Measurements from ENCODE around the gene PLXNA2. TPM values are rescaled to one million over a fixed set of nuclear protein-coding genes. Genes with fewer than 3 reads are reported as not detected.
A peak's percentile ranks its signal among the peaks of the same experiment; 100 is the strongest.

PLXNA2 gene
- total RNA-seq = 28.2 TPM

- intact Hi-C loops (cut with DNase I) = loop anchor here (10.0 kb wide), 2 partner anchors 149 to 219 kb away; no protein-coding TSS in a partner anchor
- DNase-seq (ENCODE audit: low spot score) (peak; percentile 85), ATAC-seq (peak; percentile 72)
Observed at GRCh38 chr1:208243967-208244916, at the start of gene PLXNA2. Gene PLXNA2, minus strand, starts transcription at chr1:208244384. Its CDS starts 26,462 bp downstream, at chr1:208217922.

GRCh38 chr1:208292908-208293307, 48.7 kb upstream of the PLXNA2 start:
- intact Hi-C loops (cut with DNase I) = no loop called here
- DNase-seq (ENCODE audit: low spot score) = no peak
- ATAC-seq = no peak

DNA sequence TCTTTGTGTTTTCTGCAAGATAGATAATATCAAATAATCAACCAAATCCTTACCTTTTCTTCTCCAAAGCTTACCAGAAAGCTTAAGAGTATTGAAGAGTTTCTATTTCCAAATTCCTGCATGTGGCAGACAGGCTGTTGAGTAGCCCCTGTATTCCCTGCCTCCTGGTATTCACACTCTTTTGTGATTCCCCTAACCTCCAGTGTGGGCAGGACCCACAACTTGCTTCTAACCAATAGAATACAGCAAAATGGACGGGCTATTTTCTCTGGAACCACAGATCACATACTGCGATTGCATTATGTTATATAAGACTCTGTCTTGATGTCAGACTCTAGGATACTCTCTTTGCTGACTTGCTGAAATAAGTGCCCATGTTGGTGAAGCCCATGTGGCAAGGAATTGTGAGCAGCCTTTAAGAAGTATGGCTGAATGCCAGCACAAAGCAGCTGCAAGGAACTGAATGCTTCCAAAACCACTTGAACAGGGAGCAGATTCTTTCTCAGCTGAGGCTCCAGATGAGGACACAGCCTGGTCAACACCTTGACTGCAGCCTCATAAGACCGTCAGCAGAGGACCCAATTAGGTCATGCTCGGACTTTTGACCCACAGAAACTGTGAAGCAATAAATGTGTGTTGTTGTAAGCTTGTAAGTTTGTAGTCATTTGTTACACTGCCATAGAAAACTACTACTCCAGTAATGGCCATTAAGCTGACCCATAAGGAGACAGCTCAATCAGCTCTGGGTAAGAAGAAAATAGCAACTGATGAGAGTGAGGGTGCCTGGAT, 47.9 kb upstream of the PLXNA2 start:
- intact Hi-C loops (cut with DNase I) = no loop called here
- DNase-seq (ENCODE audit: low spot score) (no peak), ATAC-seq (no peak)

- intact Hi-C loops (cut with DNase I) = no loop called here
- DNase-seq (ENCODE audit: low spot score) (no peak), ATAC-seq (no peak)
Observed at GRCh38 chr1:208291129-208291528, 46.9 kb upstream of the PLXNA2 start.

DNA sequence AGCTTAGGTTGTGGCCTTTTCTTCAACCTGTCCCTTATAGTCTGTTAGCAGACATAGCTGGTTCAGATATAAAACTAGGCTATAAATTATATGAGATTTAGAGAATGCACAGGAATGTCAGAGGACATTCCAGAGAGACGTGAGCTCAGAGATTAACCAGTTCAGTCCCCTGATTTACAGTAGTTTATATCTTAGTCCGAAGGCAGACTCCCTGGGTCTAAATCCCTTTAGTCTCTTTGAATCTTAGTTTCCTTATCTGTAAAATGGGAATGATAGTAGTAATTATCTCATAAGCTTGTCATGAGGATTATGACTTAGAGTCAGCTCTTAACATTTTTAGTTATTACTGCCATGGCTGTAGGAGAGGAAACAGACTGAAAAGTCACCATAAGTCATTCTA, 45.5 kb upstream of the PLXNA2 start:
- intact Hi-C loops (cut with DNase I) = no loop called here
- ATAC-seq (no peak), DNase-seq (ENCODE audit: low spot score) (no peak)

- intact Hi-C loops (cut with DNase I) = no loop called here
- ATAC-seq (no peak), DNase-seq (ENCODE audit: low spot score) (no peak)
Observed at GRCh38 chr1:208288495-208288894, 44.3 kb upstream of the PLXNA2 start.

- ATAC-seq (no peak), DNase-seq (ENCODE audit: low spot score) (no peak)
- intact Hi-C loops (cut with DNase I) = no loop called here
Observed at GRCh38 chr1:208280681-208281450, 36.7 kb upstream of the PLXNA2 start.

- ATAC-seq = no peak
- intact Hi-C loops (cut with DNase I) = no loop called here
- no peak for DNase-seq (ENCODE audit: low spot score)
Observed at GRCh38 chr1:208279826-208280588, 35.8 kb upstream of the PLXNA2 start.

DNA sequence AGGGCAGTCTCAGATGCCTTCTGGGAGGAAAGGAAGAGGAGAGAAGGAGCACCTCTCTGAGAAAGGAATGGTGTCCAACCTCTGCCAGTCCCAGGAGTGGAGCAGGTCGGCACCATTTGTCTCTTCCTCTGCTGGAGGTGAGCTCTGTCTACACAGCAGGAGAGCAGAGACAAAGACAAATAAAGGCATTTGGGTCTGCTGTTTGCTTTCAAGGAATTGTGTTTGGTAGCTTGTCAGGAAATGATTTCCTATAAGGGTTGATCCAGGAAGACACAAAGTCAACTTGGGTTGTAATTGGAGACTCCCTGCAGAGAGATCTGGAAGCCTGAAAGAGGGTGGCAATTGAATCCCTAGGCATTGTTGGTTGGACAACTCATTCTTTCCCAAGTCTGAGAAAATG, 34.5 kb upstream of the PLXNA2 start:
- DNase-seq (ENCODE audit: low spot score) = no peak
- no peak for ATAC-seq
- intact Hi-C loops (cut with DNase I) = no loop called here

GRCh38 chr1:208276757-208277435, 32.7 kb upstream of the PLXNA2 start:
- ATAC-seq = no peak
- no peak for DNase-seq (ENCODE audit: low spot score)
- intact Hi-C loops (cut with DNase I) = no loop called here

GRCh38 chr1:208275083-208275482, 30.9 kb upstream of the PLXNA2 start:
- intact Hi-C loops (cut with DNase I) = no loop called here
- ATAC-seq (no peak), DNase-seq (ENCODE audit: low spot score) (no peak)

DNA sequence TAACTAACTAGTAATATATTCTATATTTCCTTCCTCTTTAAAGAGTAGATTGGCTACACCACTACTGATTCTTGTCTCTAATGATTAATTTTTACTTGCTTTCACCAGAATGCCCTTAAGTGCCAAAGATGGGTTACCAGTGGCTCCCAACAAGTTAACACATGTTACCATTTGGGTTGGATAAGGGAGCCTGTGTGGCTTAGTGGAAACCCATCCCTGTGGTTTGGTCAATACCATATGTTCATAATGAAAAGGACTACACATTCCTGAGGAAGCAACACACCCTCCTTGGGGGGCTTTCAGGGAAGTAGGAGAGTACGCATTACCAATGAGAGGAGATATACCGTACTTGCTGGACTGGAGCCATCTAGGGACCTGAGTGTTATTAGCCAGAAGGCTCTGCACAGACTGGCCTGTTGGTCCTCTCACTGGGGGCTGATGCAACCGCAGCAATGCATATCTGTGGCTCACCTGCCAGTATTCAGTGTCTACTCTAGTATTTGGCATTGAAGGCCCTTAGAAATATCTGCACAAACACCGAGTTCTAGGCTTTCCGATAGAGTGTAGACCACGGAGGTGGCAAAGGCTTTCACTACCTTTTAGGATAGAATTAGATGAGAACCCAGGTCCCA, 29.3 kb upstream of the PLXNA2 start:
- ATAC-seq = no peak
- no peak for DNase-seq (ENCODE audit: low spot score)
- intact Hi-C loops (cut with DNase I) = no loop called here

- intact Hi-C loops (cut with DNase I) = no loop called here
- no peak for ATAC-seq
Observed at GRCh38 chr1:208272713-208273112, 28.5 kb upstream of the PLXNA2 start.

DNA sequence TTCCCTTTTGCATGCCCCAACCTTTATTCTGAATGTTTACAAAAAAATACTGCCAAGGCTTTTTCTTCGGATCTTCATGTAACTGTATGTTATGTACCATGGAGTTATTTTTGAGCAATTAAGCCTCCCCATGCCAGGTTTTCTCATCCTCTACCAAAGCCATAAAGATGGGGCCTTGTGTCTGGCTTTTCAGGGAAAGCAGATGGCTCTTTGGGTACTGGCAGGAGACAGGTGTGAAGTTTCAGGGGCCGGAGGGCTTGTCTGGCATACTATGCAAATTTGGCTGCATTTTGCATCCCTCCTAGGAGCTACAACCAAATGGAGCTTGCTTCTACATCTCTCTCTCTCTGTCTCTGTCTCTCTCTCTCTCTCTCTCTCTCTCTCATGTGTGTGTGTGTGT, 28.1 kb upstream of the PLXNA2 start:
- intact Hi-C loops (cut with DNase I) = no loop called here
- ATAC-seq (no peak), DNase-seq (ENCODE audit: low spot score) (no peak)

More at GRCh38 chr1:208272713-208273112, 28.5 kb upstream of the PLXNA2 start:
- no peak for DNase-seq (ENCODE audit: low spot score)

- no peak for ATAC-seq
- intact Hi-C loops (cut with DNase I) = no loop called here
- DNase-seq (ENCODE audit: low spot score) = no peak
Observed at GRCh38 chr1:208271236-208271635, 27.1 kb upstream of the PLXNA2 start.

DNA sequence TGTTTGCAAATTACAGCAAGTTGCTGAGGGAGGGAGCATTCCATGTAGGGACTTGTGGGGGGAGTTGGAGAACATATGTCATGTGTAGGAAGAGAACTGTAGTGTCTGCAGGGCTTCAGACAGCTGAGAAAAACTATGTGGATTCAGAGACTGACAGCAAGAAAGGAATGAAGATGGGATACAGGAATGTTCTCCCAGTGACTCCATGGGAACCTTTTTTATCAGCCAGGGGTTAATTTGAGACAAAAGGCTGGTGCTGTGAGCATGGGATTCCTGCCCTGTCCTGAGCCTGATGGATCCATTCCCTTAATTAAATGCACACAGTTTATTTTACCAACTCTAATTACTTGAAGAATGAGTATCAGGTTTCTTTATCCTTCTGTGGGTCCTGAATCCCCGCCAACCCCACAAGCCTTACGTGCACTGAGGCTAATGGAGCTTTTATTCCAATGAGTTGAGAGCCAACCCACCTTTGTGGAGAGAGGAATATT, 26.5 kb upstream of the PLXNA2 start:
- intact Hi-C loops (cut with DNase I) = no loop called here
- ATAC-seq (no peak), DNase-seq (ENCODE audit: low spot score) (no peak)

GRCh38 chr1:208269338-208269666, 25.1 kb upstream of the PLXNA2 start:
- no peak for ATAC-seq
- DNase-seq (ENCODE audit: low spot score) = no peak
- intact Hi-C loops (cut with DNase I) = no loop called here
